Gastroesophageal sphincter (tissue), 3 donors: ENCODE data around the gene RAI1.

Source experiments
- CTCF ChIP-seq, 4 experiments: fragments of 200-600 bp in 2 of 4; fragments of 450-650 bp in 2 of 4; sonication (generic) in 1 of 4; IDR thresholded peaks; one replicate each; pipeline ENCODE4 v1.5.1; 2017 to 2019; ENCODE audit warnings: antibody characterized with exemption in 4 of 4, mild to moderate bottlenecking in 2 of 4, moderate library complexity in 2 of 4
- POLR2A ChIP-seq, 2 donors: fragments of 450-650 bp; IDR thresholded peaks; one replicate each; pipeline ENCODE4 v1.6.1; 2017; ENCODE audit warnings: antibody characterized with exemption in 2 of 2, mild to moderate bottlenecking in 2 of 2, moderate library complexity in 1 of 2
- POLR2AphosphoS5 ChIP-seq: sonication (generic); formaldehyde crosslinking; IDR thresholded peaks from one replicate; pipeline ENCODE4 v1.6.1; 2017; ENCODE audit warnings: antibody characterized with exemption

GRCh38 chr17:17663160-17664063 is 17.8 kb upstream of the RAI1 start:
- TF ChIP-seq CTCF (IDR thresholded peaks at IDR 0.05) (no peak), POLR2AphosphoS5 (no peak), POLR2A (IDR thresholded peaks at IDR 0.05) (no peak)
